Lung microvascular endothelial cell (primary cell): ENCODE results near the gene DGKQ. TPM values are rescaled to one million over a fixed set of nuclear protein-coding genes. Genes with fewer than 3 reads are reported as not detected.
"Not testable (repeated sequence)": the region's sequence is repeated elsewhere in the genome, so short reads cannot be mapped to it uniquely, and the experiment has no call there.

Experiments used
- DNase-seq, 2 donors: peaks; one replicate each; pipeline versions ENCODE4 v3.0.0 to v3.0.0-alpha.2; 2010; ENCODE audit warnings: low read depth in 2 of 2
- total RNA-seq: library from RNA; depleted of rRNA; stranded (reverse); fragments of >200 nt; gene quantifications from 2 replicates; pipeline ENCODE4 v1.2.1, GENCODE V29; 2014

The DGKQ gene
- total RNA-seq, 1 donor from 2014 or later, result 18.3 TPM

- DNase-seq, result no peak
Measured at GRCh38 chr4:951594-952468, 21.5 kb downstream of the DGKQ start.

- DNase-seq, result no peak
Measured at GRCh38 chr4:951186-951585, 22.2 kb downstream of the DGKQ start.

- no peak for DNase-seq
Measured at GRCh38 chr4:950136-951020, 23.0 kb downstream of the DGKQ start.

- DNase-seq, result no peak
Measured at GRCh38 chr4:949656-950055, 23.7 kb downstream of the DGKQ start.

GRCh38 chr4:948936-949300 is 24.5 kb downstream of the DGKQ start:
- DNase-seq, result no peak

GRCh38 chr4:948101-948935 is 25.1 kb downstream of the DGKQ start:
- no peak for DNase-seq

GRCh38 chr4:947491-947971 is 25.8 kb downstream of the DGKQ start:
- DNase-seq, result no peak

- no peak for DNase-seq
Measured at GRCh38 chr4:946517-947471, 26.6 kb downstream of the DGKQ start.

GRCh38 chr4:946103-946450 is 27.3 kb downstream of the DGKQ start:
- no peak for DNase-seq

GRCh38 chr4:945274-946102 is 27.9 kb downstream of the DGKQ start:
- DNase-seq, result no peak

GRCh38 chr4:939508-939907 is 33.9 kb downstream of the DGKQ start:
- DNase-seq, result not testable (repeated sequence)

GRCh38 chr4:932713-933070 is 40.7 kb downstream of the DGKQ start:
- no peak for DNase-seq

GRCh38 chr4:931960-932712 is 41.2 kb downstream of the DGKQ start, which contains the start of the genes GAK and TMEM175:
Gene GAK, minus strand, starts transcription at chr4:932316. Its CDS starts 129 bp downstream, at chr4:932187.
Gene TMEM175, plus strand, starts transcription at chr4:932460. Its CDS starts 15,280 bp downstream, at chr4:947740.
- peak; percentile 98 for DNase-seq

GRCh38 chr4:931194-931959 is 42.0 kb downstream of the DGKQ start:
- DNase-seq, result peak; percentile 79

GRCh38 chr4:930827-931193 is 42.6 kb downstream of the DGKQ start:
- DNase-seq, result no peak

GRCh38 chr4:930028-930551 is 43.3 kb downstream of the DGKQ start:
- no peak for DNase-seq

GRCh38 chr4:929096-929765 is 44.1 kb downstream of the DGKQ start:
- DNase-seq, result no peak
